ENCODE results near the gene SBNO2.

The SBNO2 gene, protein sequence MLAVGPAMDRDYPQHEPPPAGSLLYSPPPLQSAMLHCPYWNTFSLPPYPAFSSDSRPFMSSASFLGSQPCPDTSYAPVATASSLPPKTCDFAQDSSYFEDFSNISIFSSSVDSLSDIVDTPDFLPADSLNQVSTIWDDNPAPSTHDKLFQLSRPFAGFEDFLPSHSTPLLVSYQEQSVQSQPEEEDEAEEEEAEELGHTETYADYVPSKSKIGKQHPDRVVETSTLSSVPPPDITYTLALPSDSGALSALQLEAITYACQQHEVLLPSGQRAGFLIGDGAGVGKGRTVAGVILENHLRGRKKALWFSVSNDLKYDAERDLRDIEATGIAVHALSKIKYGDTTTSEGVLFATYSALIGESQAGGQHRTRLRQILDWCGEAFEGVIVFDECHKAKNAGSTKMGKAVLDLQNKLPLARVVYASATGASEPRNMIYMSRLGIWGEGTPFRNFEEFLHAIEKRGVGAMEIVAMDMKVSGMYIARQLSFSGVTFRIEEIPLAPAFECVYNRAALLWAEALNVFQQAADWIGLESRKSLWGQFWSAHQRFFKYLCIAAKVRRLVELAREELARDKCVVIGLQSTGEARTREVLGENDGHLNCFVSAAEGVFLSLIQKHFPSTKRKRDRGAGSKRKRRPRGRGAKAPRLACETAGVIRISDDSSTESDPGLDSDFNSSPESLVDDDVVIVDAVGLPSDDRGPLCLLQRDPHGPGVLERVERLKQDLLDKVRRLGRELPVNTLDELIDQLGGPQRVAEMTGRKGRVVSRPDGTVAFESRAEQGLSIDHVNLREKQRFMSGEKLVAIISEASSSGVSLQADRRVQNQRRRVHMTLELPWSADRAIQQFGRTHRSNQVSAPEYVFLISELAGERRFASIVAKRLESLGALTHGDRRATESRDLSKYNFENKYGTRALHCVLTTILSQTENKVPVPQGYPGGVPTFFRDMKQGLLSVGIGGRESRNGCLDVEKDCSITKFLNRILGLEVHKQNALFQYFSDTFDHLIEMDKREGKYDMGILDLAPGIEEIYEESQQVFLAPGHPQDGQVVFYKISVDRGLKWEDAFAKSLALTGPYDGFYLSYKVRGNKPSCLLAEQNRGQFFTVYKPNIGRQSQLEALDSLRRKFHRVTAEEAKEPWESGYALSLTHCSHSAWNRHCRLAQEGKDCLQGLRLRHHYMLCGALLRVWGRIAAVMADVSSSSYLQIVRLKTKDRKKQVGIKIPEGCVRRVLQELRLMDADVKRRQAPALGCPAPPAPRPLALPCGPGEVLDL (N-terminal part only)

DNA sequence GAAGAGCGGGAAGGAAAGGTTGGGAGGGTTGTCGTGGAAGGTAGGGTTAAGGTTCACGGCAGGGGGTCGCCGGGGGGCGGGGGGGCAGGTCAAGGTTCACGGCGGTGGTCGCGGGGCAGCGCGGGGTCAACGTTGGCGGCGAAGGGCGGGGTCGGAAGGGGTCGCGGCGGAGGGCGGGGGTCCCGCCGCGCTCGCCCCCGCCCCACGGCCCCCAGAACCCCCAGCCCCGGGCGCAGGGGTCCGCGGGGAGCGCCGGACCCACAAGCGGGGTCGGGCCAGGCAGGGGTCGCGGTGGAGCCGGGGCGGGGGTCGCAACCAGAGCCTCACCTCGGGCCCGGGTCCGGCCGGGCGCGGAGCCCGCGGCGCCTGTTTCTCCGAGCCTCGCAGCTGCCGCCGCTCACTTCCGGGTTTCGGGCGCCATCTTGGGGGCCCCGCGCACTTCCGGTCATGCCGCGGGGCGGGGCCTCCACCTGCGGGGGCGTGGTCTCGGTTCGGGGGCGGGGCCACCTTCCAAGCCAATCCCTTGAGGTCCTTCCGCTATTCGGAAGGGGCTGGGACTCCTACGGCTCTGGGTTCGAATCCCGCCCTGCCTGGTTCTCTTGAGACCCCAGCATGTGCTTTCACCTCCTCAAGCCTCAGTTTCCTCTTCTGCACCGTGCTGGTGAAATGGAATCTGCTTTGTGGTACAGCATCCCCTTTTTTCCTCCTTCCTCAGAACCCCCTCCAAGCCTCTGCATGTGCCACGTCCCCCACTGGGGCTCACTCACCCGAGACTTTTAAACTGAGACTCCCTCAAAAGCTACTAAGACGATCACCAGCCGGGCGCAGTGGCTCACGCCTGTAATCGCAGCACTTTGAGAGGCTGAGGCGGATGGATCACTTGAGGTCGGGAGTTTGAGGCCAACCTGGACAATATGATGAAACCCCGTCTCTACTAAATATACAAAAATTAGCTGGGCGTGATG is at the start of gene SBNO2:
SBNO2 (minus strand) TSS at position 424 of the 965 bp plus-strand sequence. CDS start 19,992 bp downstream, outside the sequence.
- Histone ChIP-seq H3K4me3 (ENCODE audit: insufficient read length, low read depth) (peak within 1 kb of the TSS; percentile 84), H3K4me1 (ENCODE audit: insufficient read depth, insufficient read length) (peaks cover 38% of the 10 kb centered on the region), H3K36me3 (ENCODE audit: insufficient read depth, insufficient read length, low read length) (peaks cover 29% of the 10 kb centered on the region), H3K27me3 (ENCODE audit: insufficient read depth, insufficient read length) (no peaks in the 10 kb centered on the region), H3K9ac (ENCODE audit: insufficient read length, low read depth) (peak within 1 kb of the TSS; percentile 98), H3K9me3 (ENCODE audit: insufficient read depth, low read length) (no peaks in the 10 kb centered on the region)
- TF ChIP-seq ZNF274 (IDR thresholded peaks at IDR 0.05; ENCODE audit: low read depth, low read length), result no peak
- TF ChIP-seq YY1 (IDR thresholded peaks at IDR 0.05; ENCODE audit: insufficient read depth, insufficient read length), result peak; percentile 83
- DNase-seq (ENCODE audit: low read depth, low spot score), result peak; percentile 83

GRCh38 chr19:1223018-1223855 is 49.2 kb upstream of the SBNO2 start:
- H3K9ac ChIP-seq (ENCODE audit: insufficient read length, low read depth), result no peak overlapping the region
- no peak for TF ChIP-seq ZNF274 (IDR thresholded peaks at IDR 0.05; ENCODE audit: low read depth, low read length)
- H3K36me3 ChIP-seq (ENCODE audit: insufficient read depth, insufficient read length, low read length), result peaks cover 92% of the 10 kb centered on the region
- no peaks in the 10 kb centered on the region for H3K9me3 ChIP-seq (ENCODE audit: insufficient read depth, low read length)
- no peak for DNase-seq (ENCODE audit: low read depth, low spot score)
- no peaks in the 10 kb centered on the region for H3K27me3 ChIP-seq (ENCODE audit: insufficient read depth, insufficient read length)
- H3K4me1 ChIP-seq (ENCODE audit: insufficient read depth, insufficient read length), result peaks cover 22% of the 10 kb centered on the region
- no peak overlapping the region for H3K4me3 ChIP-seq (ENCODE audit: insufficient read length, low read depth)

DNA sequence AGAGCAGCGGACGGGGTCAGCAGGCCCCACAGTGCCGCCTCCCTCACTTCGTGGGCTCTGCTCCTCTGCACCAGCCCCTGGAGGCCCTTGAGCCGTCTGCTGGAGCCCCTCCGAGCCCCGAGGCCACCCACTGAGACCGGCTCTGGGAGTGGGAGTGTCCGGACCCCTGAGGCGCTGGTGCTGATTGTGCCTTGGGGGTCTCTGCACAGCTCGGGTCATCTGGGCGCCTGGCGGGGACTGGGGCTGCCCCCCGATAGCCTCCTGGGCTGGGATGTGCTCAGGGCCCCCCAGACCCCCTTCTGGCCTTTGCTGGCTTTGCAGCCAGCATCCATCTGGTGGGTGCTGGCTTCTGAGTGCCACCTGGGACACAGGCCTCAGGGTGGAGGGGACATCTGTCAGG is 48.3 kb upstream of the SBNO2 start:
- no peaks in the 10 kb centered on the region for H3K9me3 ChIP-seq (ENCODE audit: insufficient read depth, low read length)
- TF ChIP-seq ZNF274 (IDR thresholded peaks at IDR 0.05; ENCODE audit: low read depth, low read length), result no peak
- TF ChIP-seq YY1 (IDR thresholded peaks at IDR 0.05; ENCODE audit: insufficient read depth, insufficient read length), result no peak
- TF ChIP-seq SUZ12 (IDR thresholded peaks at IDR 0.05; ENCODE audit: extremely low read depth, insufficient read depth, insufficient read length), result no peak
- DNase-seq (ENCODE audit: low read depth, low spot score), result no peak
- peaks cover 27% of the 10 kb centered on the region for H3K4me1 ChIP-seq (ENCODE audit: insufficient read depth, insufficient read length)
- H3K9ac ChIP-seq (ENCODE audit: insufficient read length, low read depth), result no peak overlapping the region
- H3K36me3 ChIP-seq (ENCODE audit: insufficient read depth, insufficient read length, low read length), result peaks cover 88% of the 10 kb centered on the region
- no peak overlapping the region for H3K4me3 ChIP-seq (ENCODE audit: insufficient read length, low read depth)
- no peaks in the 10 kb centered on the region for H3K27me3 ChIP-seq (ENCODE audit: insufficient read depth, insufficient read length)

DNA sequence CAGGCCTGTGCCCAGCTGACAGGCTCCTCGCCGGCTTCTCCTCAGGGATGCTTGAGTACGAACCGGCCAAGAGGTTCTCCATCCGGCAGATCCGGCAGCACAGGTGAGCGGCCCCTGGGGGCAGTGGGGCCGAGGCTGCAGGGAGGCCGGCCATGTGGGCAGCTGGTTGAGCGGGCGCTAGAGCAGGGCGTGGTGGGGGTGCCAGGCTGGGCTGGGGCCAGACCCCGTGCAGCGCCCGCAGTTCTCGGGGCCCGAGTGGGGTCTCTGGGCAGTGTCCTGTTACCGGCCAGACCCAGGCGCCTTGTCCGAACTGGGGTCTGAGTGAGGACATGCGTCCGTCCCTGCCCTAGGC is 47.8 kb upstream of the SBNO2 start:
- TF ChIP-seq SUZ12 (IDR thresholded peaks at IDR 0.05; ENCODE audit: extremely low read depth, insufficient read depth, insufficient read length) (no peak), YY1 (IDR thresholded peaks at IDR 0.05; ENCODE audit: insufficient read depth, insufficient read length) (no peak), ZNF274 (IDR thresholded peaks at IDR 0.05; ENCODE audit: low read depth, low read length) (no peak)
- H3K27me3 ChIP-seq (ENCODE audit: insufficient read depth, insufficient read length), result no peaks in the 10 kb centered on the region
- no peaks in the 10 kb centered on the region for H3K9me3 ChIP-seq (ENCODE audit: insufficient read depth, low read length)
- H3K36me3 ChIP-seq (ENCODE audit: insufficient read depth, insufficient read length, low read length), result peaks cover 88% of the 10 kb centered on the region
- DNase-seq (ENCODE audit: low read depth, low spot score), result no peak
- peaks cover 32% of the 10 kb centered on the region for H3K4me1 ChIP-seq (ENCODE audit: insufficient read depth, insufficient read length)
- no peak overlapping the region for H3K9ac ChIP-seq (ENCODE audit: insufficient read length, low read depth)
- H3K4me3 ChIP-seq (ENCODE audit: insufficient read length, low read depth), result no peak overlapping the region

DNA sequence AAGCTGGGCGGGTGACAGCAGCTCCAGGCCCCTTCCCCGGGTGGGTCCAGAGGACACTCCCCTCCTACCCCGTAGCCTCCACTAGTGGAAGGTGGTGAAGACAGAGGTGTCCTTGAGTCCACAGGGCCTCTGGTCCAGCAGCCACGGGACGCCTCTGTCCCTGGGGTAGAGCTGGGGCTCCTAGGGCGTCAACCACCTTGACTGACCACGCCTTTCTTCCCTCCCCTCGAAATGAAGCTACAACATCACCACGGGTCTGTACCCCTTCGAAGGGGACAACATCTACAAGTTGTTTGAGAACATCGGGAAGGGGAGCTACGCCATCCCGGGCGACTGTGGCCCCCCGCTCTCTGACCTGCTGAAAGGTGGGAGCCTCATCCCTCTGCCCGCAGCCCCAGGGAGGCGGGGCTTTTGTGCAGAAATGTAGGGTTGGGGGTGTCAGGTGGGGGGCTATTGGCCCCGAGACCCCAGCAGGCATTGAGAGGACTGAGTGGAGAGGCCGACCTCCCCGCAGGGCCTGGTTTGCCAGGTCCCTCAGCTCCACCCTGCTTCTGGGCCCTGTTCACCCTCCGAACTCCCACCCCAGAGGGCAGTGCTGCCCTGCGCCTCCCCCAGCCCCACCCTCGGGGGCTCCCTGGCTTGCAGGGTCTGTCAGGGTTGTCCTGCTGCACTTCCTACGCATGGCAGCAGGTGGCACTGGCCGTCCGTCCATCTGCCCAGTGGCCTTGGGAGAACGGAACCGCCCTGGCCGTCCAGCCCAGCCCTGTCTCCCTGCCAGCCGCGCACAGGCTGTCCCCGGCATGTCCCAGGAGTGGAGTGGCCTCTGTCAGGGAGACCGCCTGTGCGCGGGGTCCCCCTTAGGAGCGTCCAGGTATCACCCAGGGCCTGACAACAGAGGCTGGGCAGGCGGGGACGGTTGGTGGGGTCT is 47.2 kb upstream of the SBNO2 start:
- no peak for DNase-seq (ENCODE audit: low read depth, low spot score)
- TF ChIP-seq ZNF274 (IDR thresholded peaks at IDR 0.05; ENCODE audit: low read depth, low read length), result no peak
- TF ChIP-seq YY1 (IDR thresholded peaks at IDR 0.05; ENCODE audit: insufficient read depth, insufficient read length), result no peak
- TF ChIP-seq SUZ12 (IDR thresholded peaks at IDR 0.05; ENCODE audit: extremely low read depth, insufficient read depth, insufficient read length), result no peak
- Histone ChIP-seq H3K9me3 (ENCODE audit: insufficient read depth, low read length) (no peaks in the 10 kb centered on the region), H3K36me3 (ENCODE audit: insufficient read depth, insufficient read length, low read length) (peaks cover 85% of the 10 kb centered on the region), H3K27me3 (ENCODE audit: insufficient read depth, insufficient read length) (no peaks in the 10 kb centered on the region), H3K4me1 (ENCODE audit: insufficient read depth, insufficient read length) (peaks cover 36% of the 10 kb centered on the region), H3K9ac (ENCODE audit: insufficient read length, low read depth) (no peak overlapping the region), H3K4me3 (ENCODE audit: insufficient read length, low read depth) (no peak overlapping the region)

Data from NT2/D1 (cell line).